Right renal cortex interstitium (tissue), 3 donors: ENCODE data around the gene TGM4. TPM values are rescaled to one million over a fixed set of nuclear protein-coding genes. Genes with fewer than 3 reads are reported as not detected.
"Not testable (repeated sequence)": the region's sequence is repeated elsewhere in the genome, so short reads cannot be mapped to it uniquely, and the experiment has no call there.

Experiments used
- DNase-seq, 3 donors: peaks; one replicate each; pipeline ENCODE4 v3.0.0-alpha.2; 2013; ENCODE audit warnings: low read depth in 3 of 3, low spot score in 2 of 3
- polyA plus RNA-seq, 3 donors: library from polyadenylated mRNA; unstranded; fragments of 120-200 nt; gene quantifications; one replicate each; pipeline ENCODE4 v1.2.1, GENCODE V29; 2013; ENCODE audit not compliant: insufficient read length in 3 of 3

Gene TGM4
- polyA plus RNA-seq, 3 donors: 0.06 to 0.11 (median 0.07) TPM

DNA sequence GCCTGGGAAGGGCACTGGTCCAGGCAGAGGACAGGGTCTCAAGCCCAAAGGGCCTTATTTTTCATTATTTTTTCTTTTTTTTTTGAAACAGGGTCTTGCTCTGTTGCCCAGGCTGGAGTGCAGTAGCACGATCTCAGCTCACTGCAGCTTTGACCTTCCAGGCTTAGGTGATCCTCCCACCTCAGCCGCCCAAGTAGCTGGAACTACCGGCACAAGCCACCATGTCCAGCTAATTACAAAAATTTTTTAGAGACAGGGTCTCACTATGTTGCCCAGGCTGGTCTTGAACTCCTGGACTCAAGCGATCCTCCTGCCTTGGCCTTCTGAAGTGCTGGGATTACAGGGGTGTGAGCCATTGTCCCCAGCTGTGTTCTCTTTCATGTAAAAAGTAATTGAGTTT lies 75.4 kb downstream of the TGM4 start:
- DNase-seq: not testable (repeated sequence)

DNA sequence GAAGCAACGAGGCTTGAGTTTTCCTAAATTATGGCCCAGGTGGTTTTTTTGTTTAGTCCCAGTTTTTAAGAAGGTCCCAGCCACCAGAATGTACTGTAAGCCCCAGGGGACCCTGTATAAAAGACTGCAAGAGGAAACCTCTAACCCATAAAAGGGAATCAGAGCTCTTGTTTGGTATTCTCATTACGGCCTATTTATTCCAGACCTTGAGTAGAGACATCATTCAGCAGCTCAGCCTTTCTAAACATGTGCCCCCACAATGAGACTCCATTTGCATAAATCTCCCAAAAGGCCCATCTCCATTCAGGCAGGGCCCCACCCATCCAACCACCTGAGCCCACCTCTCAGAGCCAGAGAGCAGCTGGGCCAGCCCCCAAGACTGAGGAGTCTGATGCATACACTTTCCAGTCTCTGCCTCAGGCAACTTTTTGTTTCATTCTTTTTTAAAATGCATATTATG lies 75.9 kb downstream of the TGM4 start:
- no peak for DNase-seq

GRCh38 chr3:44952689-44953088 lies 78.3 kb downstream of the TGM4 start:
- no peak for DNase-seq

GRCh38 chr3:44954304-44954703 lies 79.9 kb downstream of the TGM4 start:
- no peak for DNase-seq

- no peak for DNase-seq
Measured at GRCh38 chr3:44954962-44955361, 80.6 kb downstream of the TGM4 start.

GRCh38 chr3:44955917-44956316 lies 81.5 kb downstream of the TGM4 start:
- DNase-seq: no peak

GRCh38 chr3:44957986-44958385 lies 83.6 kb downstream of the TGM4 start:
- DNase-seq: no peak

DNA sequence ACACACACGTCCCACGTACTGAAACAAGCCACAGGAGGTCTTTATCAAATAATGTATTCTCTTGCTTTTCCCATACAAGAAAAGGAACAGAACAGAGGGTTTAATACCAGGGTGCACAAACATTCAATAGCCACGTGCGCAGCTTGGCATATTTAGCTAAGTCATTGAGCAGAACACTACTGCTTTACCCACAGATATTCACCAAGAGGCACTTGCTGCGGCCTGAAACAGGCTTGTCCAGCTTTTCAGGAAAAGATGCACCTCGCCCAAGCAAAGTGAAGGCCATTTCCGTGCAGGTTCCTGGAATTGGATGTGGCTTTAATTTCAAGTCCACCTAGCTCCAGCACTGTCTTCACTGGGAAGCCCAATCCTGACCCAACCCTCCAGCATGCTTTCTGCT lies 84.0 kb downstream of the TGM4 start:
- no peak for DNase-seq

DNA sequence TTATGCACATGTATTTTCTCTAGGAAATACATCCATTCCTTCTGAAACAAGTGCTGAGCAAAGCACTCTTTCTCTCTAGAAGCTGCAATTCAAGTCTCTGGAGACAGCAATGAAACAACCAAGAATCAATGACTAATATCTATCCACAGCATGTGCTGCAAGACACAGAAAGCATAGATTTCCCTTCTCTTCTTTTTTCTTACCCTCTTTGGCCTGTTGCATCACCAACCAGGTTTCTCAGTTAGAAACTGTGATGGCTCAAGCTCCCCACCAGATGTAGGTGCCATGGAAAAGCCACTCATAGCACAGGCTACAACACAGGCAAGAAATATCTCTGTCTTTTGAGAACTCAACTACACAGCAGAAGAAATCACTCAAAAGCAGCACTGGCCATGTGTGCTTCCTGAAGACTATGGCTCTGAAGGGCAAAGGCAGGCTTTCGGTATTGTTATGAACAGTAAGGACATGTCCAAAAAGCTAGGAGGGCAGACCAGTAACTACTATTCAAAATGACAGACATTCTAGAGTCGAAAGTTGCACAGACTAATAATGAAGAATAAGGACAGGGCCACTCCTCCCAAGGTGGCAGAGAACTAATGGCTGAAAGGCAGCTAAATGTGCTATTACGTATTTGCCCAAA lies 86.1 kb downstream of the TGM4 start:
- no peak for DNase-seq

GRCh38 chr3:44961888-44962287 lies 87.5 kb downstream of the TGM4 start:
- no peak for DNase-seq

GRCh38 chr3:44962621-44963393 lies 88.4 kb downstream of the TGM4 start:
- DNase-seq: no peak

GRCh38 chr3:44963571-44964325 lies 89.3 kb downstream of the TGM4 start:
- no peak for DNase-seq

Other genes starting within 250 kb of the TGM4 start
- gene ZNF197, start 249.6 kb upstream of the TGM4 start, polyA plus RNA-seq: 10 to 100 TPM; 31.8 to 39.9 (median 34.3) TPM
- 10 to 100 TPM; 10.4 to 11.5 (median 10.4) TPM for gene ZNF35, start 225.9 kb upstream of the TGM4 start, polyA plus RNA-seq
- 10 to 100 TPM; 13.8 to 15.5 (median 14.0) TPM for gene ZNF502, start 161.9 kb upstream of the TGM4 start, polyA plus RNA-seq
- gene ZNF501, start 145.0 kb upstream of the TGM4 start, polyA plus RNA-seq: 10 to 100 TPM; 12.2 to 13.5 (median 13.2) TPM
- 10 to 100 TPM; 54.7 to 71.4 (median 61.1) TPM for gene KIAA1143, start 113.0 kb upstream of the TGM4 start, polyA plus RNA-seq
- gene KIF15, start 112.8 kb upstream of the TGM4 start, polyA plus RNA-seq: 10 to 100 TPM; 25.8 to 30.2 (median 27.5) TPM
- 10 to 100 TPM; 27.6 to 30.9 (median 30.1) TPM for gene TMEM42, start 12.7 kb upstream of the TGM4 start, polyA plus RNA-seq
- 10 to 100 TPM; 76.1 to 81.4 (median 80.0) TPM for gene ZDHHC3, start 101.6 kb downstream of the TGM4 start, polyA plus RNA-seq
- 10 to 100 TPM; 49.5 to 51.7 (median 51.5) TPM for gene EXOSC7, start 101.6 kb downstream of the TGM4 start, polyA plus RNA-seq
- 10 to 100 TPM; 19.9 to 22.8 (median 20.9) TPM for gene CLEC3B, start 151.7 kb downstream of the TGM4 start, polyA plus RNA-seq